Gastroesophageal sphincter (tissue), 3 donors: ENCODE data around the gene ALDH3A1.

Experiments used
- POLR2A ChIP-seq, 2 donors: fragments of 450-650 bp; IDR thresholded peaks; one replicate each; pipeline ENCODE4 v1.6.1; 2017; ENCODE audit warnings: antibody characterized with exemption in 2 of 2, mild to moderate bottlenecking in 2 of 2, moderate library complexity in 1 of 2
- POLR2AphosphoS5 ChIP-seq: sonication (generic); formaldehyde crosslinking; IDR thresholded peaks from one replicate; pipeline ENCODE4 v1.6.1; 2017; ENCODE audit warnings: antibody characterized with exemption
- TF ChIP-seq, protein P1 (sequence below), 4 experiments: fragments of 200-600 bp in 2 of 4; fragments of 450-650 bp in 2 of 4; sonication (generic) in 1 of 4; IDR thresholded peaks; one replicate each; pipeline ENCODE4 v1.5.1; 2017 to 2019; ENCODE audit warnings: antibody characterized with exemption in 4 of 4, mild to moderate bottlenecking in 2 of 4, moderate library complexity in 2 of 4

- TF ChIP-seq, protein P1, sequence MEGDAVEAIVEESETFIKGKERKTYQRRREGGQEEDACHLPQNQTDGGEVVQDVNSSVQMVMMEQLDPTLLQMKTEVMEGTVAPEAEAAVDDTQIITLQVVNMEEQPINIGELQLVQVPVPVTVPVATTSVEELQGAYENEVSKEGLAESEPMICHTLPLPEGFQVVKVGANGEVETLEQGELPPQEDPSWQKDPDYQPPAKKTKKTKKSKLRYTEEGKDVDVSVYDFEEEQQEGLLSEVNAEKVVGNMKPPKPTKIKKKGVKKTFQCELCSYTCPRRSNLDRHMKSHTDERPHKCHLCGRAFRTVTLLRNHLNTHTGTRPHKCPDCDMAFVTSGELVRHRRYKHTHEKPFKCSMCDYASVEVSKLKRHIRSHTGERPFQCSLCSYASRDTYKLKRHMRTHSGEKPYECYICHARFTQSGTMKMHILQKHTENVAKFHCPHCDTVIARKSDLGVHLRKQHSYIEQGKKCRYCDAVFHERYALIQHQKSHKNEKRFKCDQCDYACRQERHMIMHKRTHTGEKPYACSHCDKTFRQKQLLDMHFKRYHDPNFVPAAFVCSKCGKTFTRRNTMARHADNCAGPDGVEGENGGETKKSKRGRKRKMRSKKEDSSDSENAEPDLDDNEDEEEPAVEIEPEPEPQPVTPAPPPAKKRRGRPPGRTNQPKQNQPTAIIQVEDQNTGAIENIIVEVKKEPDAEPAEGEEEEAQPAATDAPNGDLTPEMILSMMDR (IDR thresholded peaks at IDR 0.05) = no peak
- no peak for TF ChIP-seq POLR2A (IDR thresholded peaks at IDR 0.05)
- no peak for TF ChIP-seq POLR2AphosphoS5
Observed at GRCh38 chr17:19707728-19708221, 40.3 kb downstream of the ALDH3A1 start.
